GM23248 (cell line): ENCODE measurements around the gene AFG3L2.

ENCODE experiments used
- EZH2 ChIP-seq: fragments of 200-600 bp; sonication (generic); IDR thresholded peaks from 2 replicates; pipeline ENCODE4 v1.6.1; 2018; ENCODE audit warnings: antibody characterized with exemption, mild to moderate bottlenecking; ENCODE audit not compliant: insufficient read depth, poor library complexity, severe bottlenecking
- EZH2phosphoT487 ChIP-seq: fragments of 200-600 bp; sonication (generic); IDR thresholded peaks from 2 replicates; pipeline ENCODE4 v1.6.1; 2018; ENCODE audit warnings: antibody characterized with exemption, moderate library complexity, mild to moderate bottlenecking, low read depth; ENCODE audit not compliant: insufficient read depth

GRCh38 chr18:12399231-12399630 is 22.2 kb upstream of the AFG3L2 start:
- TF ChIP-seq EZH2 (no peak), EZH2phosphoT487 (no peak)
